HEK293T (cell line): Measurements from ENCODE around the gene ZNF48.

Experiments used
- CTCF ChIA-PET: fragments of 350-600 bp; formaldehyde crosslinking; extraction: SDS; loops from one replicate; lab custom pipeline; 2021; ENCODE audit warnings: antibody characterized with exemption, inconsistent platforms; lab: Yijun Ruan, JAX
- POLR2A ChIA-PET: fragments of 350-600 bp; formaldehyde crosslinking; extraction: SDS; loops from one replicate; lab custom pipeline; 2020; ENCODE audit warnings: antibody characterized with exemption, inconsistent platforms; lab: Yijun Ruan, JAX
- DNase-seq: peaks from one replicate; pipeline ENCODE4 v3.0.0; 2012; ENCODE audit warnings: mixed read lengths; ENCODE audit errors: extremely low spot score
- ARNT ChIP-seq: fragments of 450-650 bp; IDR thresholded peaks from 2 replicates; pipeline ENCODE4 v1.6.1; 2017; ENCODE audit warnings: mild to moderate bottlenecking
- BHLHE40 ChIP-seq: fragments of 450-650 bp; IDR thresholded peaks from 2 replicates; pipeline ENCODE4 v1.6.1; 2016; ENCODE audit warnings: mild to moderate bottlenecking, moderate library complexity, borderline replicate concordance
- CTBP1 ChIP-seq: fragments of 450-650 bp; IDR thresholded peaks from 2 replicates; pipeline ENCODE4 v1.6.1; 2016; ENCODE audit warnings: borderline replicate concordance
- ELF4 ChIP-seq: fragments of 450-650 bp; IDR thresholded peaks from 2 replicates; pipeline ENCODE4 v1.6.1; 2017; ENCODE audit warnings: antibody characterized with exemption
- FOXA1 ChIP-seq: fragments of 450-650 bp; IDR thresholded peaks from 2 replicates; pipeline ENCODE4 v1.6.1; 2016; ENCODE audit warnings: mild to moderate bottlenecking
- FOXK2 ChIP-seq: fragments of 450-650 bp; IDR thresholded peaks from 2 replicates; pipeline ENCODE4 v1.6.1; 2016; ENCODE audit warnings: mild to moderate bottlenecking
- FOXM1 ChIP-seq: fragments of 450-650 bp; IDR thresholded peaks from 2 replicates; pipeline ENCODE4 v1.6.1; 2017; ENCODE audit warnings: mild to moderate bottlenecking, borderline replicate concordance
- HDGF ChIP-seq: fragments of 450-650 bp; IDR thresholded peaks from 2 replicates; pipeline ENCODE4 v1.6.1; 2017; ENCODE audit warnings: antibody characterized with exemption, borderline replicate concordance
- L3MBTL2 ChIP-seq: fragments of 450-650 bp; conservative IDR thresholded peaks from 2 replicates; pipeline ENCODE4 v1.6.1; 2016; ENCODE audit warnings: mild to moderate bottlenecking
- LEF1 ChIP-seq: fragments of 450-650 bp; IDR thresholded peaks from 2 replicates; pipeline ENCODE4 v1.6.1; 2017; ENCODE audit warnings: mild to moderate bottlenecking, borderline replicate concordance
- NFRKB ChIP-seq: fragments of 450-650 bp; IDR thresholded peaks from 2 replicates; pipeline ENCODE4 v1.6.1; 2016; ENCODE audit warnings: mild to moderate bottlenecking, moderate library complexity
- PKNOX1 ChIP-seq: fragments of 450-650 bp; IDR thresholded peaks from 2 replicates; pipeline ENCODE4 v1.6.1; 2016
- SUZ12 ChIP-seq: fragments of 450-650 bp; IDR thresholded peaks from 2 replicates; pipeline ENCODE4 v1.6.1; 2016; ENCODE audit warnings: mild to moderate bottlenecking
- TARDBP ChIP-seq: fragments of 450-650 bp; IDR thresholded peaks from 2 replicates; pipeline ENCODE4 v1.6.1; 2016
- ZNF384 ChIP-seq: fragments of 450-650 bp; IDR thresholded peaks from 2 replicates; pipeline ENCODE4 v1.6.1; 2016

The ZNF48 gene

DNA sequence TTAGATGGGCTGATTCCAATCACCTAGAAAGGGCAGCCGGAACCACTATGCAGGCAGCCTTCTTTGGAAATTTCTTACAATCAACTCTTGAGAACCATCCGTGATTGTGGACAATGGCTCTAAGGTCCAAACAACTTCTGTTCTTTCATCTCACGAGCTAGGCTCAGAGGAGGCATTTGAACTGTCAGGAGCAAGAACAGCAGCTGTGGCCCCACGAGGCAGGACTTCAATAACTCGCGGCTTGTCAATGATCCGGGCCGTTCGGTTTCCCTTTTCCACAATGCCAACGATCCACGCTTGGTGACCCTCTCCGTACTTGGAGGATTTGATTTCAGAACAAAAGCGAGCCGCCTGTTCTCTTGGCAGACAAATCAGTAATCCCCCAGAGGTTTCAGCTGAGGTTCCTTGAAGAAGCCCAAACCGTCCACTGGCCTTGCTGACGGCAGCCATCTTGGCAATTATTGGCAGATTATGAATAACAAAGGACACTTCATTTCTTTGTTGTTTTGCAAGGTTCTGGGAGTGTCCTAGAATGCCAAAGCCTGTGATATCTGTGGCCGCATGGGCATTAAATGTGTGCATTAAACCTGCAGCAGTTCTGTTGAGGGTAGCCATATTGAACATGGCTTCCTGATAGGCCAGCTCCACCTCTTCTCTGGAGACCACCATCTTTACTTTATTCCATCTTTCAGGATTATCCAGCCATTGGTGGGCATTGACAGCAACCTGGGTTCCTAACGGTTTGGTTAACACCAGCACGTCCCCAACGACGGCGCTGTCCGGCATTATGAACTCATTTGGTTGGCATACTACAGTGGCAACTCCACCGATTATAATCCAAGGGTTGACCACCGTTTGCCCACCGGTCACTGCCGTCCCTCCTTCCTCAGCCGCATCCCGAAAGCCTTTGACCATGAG, 49.3 kb downstream of the ZNF48 start:
- CTCF ChIA-PET = interaction anchor here (0.6 to 1.3 kb wide), 2 partner anchors 15 to 154 kb away, joined by 4 to 6 read pairs; partner anchors contain the start of gene DCTPP1
- POLR2A ChIA-PET = interaction anchor here (0.9 to 6.9 kb wide), 25 partner anchors 8 to 190 kb away, joined by 3 to 50 read pairs (median 5); partner anchors contain the start of genes DCTPP1, ZNF689, ZNF747 and ZNF764
- TF ChIP-seq HDGF = no peak
- no peak for TF ChIP-seq CTBP1
- TF ChIP-seq L3MBTL2 = no peak
- TF ChIP-seq NFRKB = no peak
- no peak for TF ChIP-seq ARNT
- TF ChIP-seq ZNF384 = no peak
- TF ChIP-seq BHLHE40 = no peak
- TF ChIP-seq TARDBP = no peak
- DNase-seq = no peak

- POLR2A ChIA-PET = interaction anchor here (0.9 to 6.9 kb wide), 24 partner anchors 8 to 189 kb away, joined by 3 to 50 read pairs (median 5); partner anchors contain the start of genes DCTPP1, ZNF689, ZNF747 and ZNF764
- no peak for DNase-seq
- CTCF ChIA-PET = interaction anchor here (0.6 to 1.3 kb wide), 2 partner anchors 15 to 153 kb away, joined by 4 to 6 read pairs; partner anchors contain the start of gene DCTPP1
- no peak; the same call in 1 of the 2 replicates for TF ChIP-seq L3MBTL2
- TF ChIP-seq SUZ12 = no peak
- no peak for TF ChIP-seq ELF4
- TF ChIP-seq FOXM1 = no peak
- no peak for TF ChIP-seq BHLHE40
- no peak for TF ChIP-seq ARNT
- TF ChIP-seq CTBP1 = no peak
- TF ChIP-seq FOXK2 = no peak
These were observed 49.9 kb downstream of the ZNF48 start for GRCh38 chr16:30445149-30445407.

DNA sequence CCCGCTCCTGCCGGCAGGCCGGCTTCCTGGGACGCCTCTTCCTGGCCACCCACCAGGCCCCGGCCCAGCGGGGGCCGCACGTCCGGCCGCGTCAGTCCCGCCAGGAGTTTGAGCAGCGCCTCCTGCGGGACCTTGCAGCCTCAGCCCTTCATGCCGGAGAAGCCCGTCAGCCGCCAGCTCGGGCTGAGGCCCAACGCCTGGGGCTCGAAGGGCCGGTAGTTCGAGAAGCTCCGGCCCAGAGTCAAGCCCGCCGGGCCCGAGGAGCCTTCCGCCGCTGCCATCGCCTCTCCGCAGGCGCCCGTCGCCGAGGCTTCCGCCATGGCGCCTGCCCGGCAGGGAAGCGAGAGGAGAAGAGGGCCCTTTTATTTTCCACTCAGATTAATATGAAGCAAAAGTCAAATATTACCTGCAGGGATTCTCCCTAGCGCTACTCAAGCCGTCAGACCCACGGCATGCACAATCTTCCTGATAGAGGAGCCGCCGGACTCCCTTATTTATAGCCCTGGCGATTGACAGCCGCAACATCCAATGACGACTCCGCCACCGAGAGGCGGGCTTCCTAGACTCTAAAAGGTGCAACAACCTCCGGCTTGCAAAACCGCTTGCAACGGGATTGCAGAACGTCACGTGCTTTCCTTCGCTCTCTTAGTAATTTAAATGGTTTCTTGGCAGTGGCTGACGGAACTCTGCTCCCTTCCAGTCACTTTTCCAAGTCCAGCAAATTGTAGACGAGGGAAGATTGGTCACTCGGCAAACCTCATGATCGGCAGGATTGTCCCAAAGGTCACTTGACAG, 50.4 kb downstream of the ZNF48 start, which contains the start of gene SEPHS2:
SEPHS2 (minus strand) TSS at position 467 of the 795 bp plus-strand sequence; CDS start at position 320, 147 bp downstream.
- ChIA-PET CTCF (interaction anchor here (1.2 to 2.7 kb wide), 3 partner anchors 16 to 170 kb away, joined by 3 to 13 read pairs (median 3); partner anchors contain the start of genes DCTPP1 and ZNF764), POLR2A (interaction anchor here (0.9 to 6.9 kb wide), 25 partner anchors 8 to 214 kb away, joined by 3 to 50 read pairs (median 5); partner anchors contain the start of genes DCTPP1, ZNF689, ZNF747 and ZNF764)
- DNase-seq = peak; percentile 98
- TF ChIP-seq ZNF384 (no peak), PKNOX1 (peak; percentile 100), CTBP1 (no peak), L3MBTL2 (peak; percentile 99), BHLHE40 (no peak), TARDBP (no peak), ELF4 (peak; percentile 85)

GRCh38 chr16:30446203-30446595, 51.0 kb downstream of the ZNF48 start:
- ChIA-PET POLR2A (interaction anchor here (0.8 to 6.9 kb wide), 10 partner anchors 11 to 214 kb away, joined by 3 to 50 read pairs (median 5); partner anchors contain the start of genes DCTPP1 and ZNF747), CTCF (interaction anchor here (1.2 to 2.7 kb wide), 3 partner anchors 16 to 169 kb away, joined by 3 to 13 read pairs (median 3); partner anchors contain the start of genes DCTPP1 and ZNF764)
- TF ChIP-seq L3MBTL2 (peak; percentile 4), CTBP1 (no peak)
- no peak for DNase-seq

- POLR2A ChIA-PET = interaction anchor here (0.9 to 6.9 kb wide), 5 partner anchors 9 to 86 kb away, joined by 3 to 50 read pairs (median 9); partner anchors contain the start of gene DCTPP1
- CTCF ChIA-PET = interaction anchor here (0.6 to 2.7 kb wide), 4 partner anchors 17 to 168 kb away, joined by 3 to 13 read pairs (median 3); partner anchors contain the start of gene DCTPP1
- TF ChIP-seq SUZ12 = no peak
- no peak for DNase-seq
These were observed 52.4 kb downstream of the ZNF48 start for GRCh38 chr16:30447512-30448226.

DNA sequence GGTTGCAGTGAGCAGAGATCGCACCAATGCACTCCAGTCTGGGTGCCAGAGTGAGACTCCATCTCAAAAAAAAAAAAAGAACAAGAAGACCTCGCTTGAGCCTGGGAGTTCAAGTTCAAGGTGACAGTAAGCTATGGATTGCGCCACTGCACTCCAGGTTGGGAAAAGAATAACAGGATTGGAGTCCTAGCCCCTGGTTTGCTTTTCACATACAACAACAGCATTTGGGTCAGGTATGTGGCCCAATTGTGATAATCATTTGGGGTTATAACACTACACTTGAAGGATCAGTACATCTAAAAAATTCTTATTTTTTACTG, 53.9 kb downstream of the ZNF48 start:
- POLR2A ChIA-PET = interaction anchor here (1.4 to 1.8 kb wide), 5 partner anchors 19 to 163 kb away, joined by 3 to 6 read pairs (median 5); partner anchors contain the start of genes DCTPP1, ZNF689, ZNF747 and ZNF764
- DNase-seq = no peak
- CTCF ChIA-PET = interaction anchor here (0.6 to 1.4 kb wide), 4 partner anchors 19 to 166 kb away, joined by 3 to 9 read pairs (median 7); partner anchors contain the start of gene DCTPP1
- TF ChIP-seq ZNF384 (no peak), BHLHE40 (no peak), PKNOX1 (no peak), FOXA1 (no peak), ELF4 (no peak), SUZ12 (no peak), LEF1 (no peak), L3MBTL2 (no peak)
